GM21528 (cell line): ENCODE results near the gene FNBP1L.
"Not testable (repeated sequence)": the region's sequence is repeated elsewhere in the genome, so short reads cannot be mapped to it uniquely, and the experiment has no call there.

ENCODE experiments used
- ATAC-seq: cut with Tn5 transposase; IDR thresholded peaks from one replicate; pipeline ENCODE4 v1.9.1; 2021; ENCODE audit warnings: mild to moderate bottlenecking, moderate library complexity; ENCODE audit not compliant: unreplicated experiment, low FRiP score

FNBP1L gene

DNA sequence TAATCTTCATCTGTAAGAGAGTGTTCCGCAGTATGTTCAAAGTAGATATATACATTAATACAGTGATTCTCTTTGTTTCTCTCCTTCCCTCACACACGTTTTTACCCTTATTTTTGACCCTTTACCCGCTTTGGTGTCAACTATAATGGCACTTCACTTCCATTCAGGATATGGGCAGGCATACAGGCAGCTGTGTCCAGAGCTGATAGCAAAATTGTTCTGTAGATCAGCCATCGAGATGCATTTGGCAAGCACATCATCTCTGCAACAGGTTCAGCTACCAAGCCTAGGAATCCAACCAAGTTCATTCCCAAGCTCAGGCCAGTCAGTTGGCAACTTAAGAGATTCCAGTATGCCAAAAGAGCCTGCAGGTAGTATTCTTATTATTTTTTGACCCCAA, 74.8 kb downstream of the FNBP1L start:
- ATAC-seq: no peak

DNA sequence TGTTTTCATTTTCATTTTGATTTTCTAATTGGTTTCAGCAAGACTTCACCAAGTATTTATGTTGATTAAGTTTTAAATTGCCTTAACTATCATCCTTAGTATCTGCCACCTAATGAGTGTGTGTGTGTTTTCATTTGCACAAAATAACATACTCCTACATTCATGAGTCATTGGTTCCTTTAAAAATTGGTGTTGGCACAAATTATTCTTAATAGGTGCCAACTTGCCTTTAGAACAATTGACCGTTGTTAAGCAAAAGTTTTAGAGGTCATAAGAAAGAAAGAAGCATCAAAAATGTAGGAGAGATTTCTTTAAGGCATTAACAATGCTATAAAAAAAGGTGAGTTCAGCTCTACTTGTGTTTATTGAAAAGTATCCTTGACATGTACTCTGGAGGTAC, 77.5 kb downstream of the FNBP1L start:
- ATAC-seq: no peak

DNA sequence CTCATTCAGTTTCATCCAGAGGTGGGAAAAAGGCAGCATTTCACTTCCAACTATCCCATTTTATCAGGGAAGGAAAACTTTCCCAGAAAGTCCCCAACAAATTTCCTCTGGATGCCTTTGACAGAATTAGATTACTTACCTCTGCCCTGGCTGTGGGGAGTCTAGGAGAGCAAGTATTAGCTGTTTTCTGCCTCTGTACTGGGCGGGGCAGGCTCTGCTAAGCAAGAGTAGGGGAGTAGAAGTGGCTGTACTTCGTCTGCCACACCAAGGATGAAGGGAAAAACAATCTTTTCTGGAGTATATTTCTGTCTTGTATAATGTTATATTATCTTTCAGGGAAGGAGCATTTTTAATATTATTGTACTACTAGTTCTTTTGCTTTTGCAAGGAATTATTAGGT, 78.5 kb downstream of the FNBP1L start:
- no peak for ATAC-seq

DNA sequence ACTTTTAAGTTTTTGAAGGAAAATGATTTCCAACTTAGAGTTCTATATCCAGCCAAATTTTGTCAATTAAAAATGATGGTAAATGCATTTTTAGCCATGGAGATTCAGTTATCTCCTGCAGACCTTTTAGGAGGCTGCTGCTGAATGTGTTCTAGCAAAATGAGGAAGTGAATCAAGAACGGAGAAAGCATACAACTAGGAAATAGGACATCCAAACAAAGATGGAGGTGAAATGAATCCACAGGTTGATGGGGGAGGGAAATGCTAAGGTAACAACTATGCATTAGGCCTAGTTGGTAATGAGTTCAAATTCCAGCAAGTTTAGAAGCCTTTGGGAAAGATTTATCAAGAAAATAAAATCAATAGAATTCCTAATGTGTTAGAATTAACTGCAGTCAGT, 80.5 kb downstream of the FNBP1L start:
- no peak for ATAC-seq

DNA sequence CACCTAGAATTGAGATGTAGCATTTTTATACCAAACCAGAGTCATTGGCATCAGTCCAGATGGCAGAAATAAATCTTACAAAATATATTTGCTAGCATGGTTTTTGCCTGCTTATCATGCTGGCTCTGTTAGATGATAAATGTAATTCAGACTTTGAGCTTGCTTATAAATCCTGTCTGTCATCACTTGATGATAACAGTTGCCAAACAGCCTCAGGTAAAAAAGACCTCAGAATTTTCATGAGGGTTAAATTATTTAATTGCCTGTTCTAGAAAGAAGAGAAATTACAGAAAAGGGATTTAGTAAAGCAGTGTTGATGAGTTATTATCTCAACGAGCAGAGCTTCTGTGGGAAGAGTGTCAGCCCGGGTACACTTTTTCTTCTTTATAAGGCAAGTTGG, 83.3 kb downstream of the FNBP1L start:
- ATAC-seq: no peak

DNA sequence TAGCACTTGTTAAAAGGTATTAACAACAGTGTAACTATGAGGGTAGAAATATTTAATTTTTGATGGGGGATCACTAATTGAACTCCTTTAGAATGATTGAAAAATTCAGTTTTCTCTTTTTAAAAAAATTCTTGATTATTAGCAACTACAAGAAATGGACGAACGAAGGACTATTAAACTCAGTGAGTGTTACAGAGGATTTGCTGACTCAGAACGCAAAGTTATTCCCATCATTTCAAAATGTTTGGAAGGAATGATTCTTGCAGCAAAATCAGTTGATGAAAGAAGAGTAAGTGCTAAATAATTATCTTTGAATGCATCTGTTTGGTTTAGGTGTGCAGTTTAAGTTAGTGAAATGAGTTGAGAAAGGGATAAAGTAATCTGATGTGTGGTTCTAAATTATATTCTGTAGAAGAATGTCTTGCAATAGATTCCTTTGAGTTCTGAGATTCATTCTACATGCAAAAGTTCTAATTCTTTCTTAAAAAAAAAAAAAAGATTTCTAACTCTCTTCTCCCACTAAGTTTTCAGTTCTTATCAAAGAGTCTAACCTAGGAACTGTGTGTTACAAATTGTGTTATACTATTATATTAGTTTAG, 85.0 kb downstream of the FNBP1L start:
- ATAC-seq: no peak

DNA sequence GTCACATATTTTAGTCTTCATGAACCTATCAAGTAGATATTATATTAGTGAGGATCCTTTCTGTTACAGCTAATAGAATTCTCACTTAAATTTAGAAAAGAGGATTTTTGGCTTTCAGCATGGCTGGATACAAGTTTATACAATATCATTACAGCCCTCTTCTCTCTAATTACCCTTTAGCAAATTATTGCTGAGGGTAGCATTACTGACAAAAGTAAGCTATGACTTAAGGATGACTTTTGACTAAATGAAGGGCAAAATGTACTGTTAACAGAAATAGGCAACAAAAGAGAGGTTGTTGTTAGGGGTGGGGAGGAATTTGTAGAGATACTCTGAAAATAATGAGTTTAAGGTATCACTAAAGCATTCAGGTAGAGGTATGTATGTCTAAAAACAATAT, 85.8 kb downstream of the FNBP1L start:
- ATAC-seq: no peak

DNA sequence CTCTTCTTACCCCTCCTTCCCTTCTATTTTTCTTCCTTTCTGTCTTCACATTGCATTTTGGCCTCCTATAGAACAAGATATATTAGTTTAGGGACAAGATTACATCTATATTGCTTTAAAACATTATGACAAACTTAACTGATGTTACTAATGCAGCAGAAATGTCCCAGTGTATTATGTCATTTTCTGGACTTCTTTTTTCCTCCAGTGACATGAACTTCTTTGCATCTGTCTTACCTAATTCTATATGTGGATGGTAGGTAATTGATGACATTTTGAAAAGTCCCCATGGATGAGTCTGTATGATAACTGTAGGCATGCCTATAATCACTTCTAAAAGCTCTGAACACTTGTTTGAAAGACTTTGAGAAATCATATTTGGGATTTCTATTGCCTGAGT, 89.5 kb downstream of the FNBP1L start:
- no peak for ATAC-seq

DNA sequence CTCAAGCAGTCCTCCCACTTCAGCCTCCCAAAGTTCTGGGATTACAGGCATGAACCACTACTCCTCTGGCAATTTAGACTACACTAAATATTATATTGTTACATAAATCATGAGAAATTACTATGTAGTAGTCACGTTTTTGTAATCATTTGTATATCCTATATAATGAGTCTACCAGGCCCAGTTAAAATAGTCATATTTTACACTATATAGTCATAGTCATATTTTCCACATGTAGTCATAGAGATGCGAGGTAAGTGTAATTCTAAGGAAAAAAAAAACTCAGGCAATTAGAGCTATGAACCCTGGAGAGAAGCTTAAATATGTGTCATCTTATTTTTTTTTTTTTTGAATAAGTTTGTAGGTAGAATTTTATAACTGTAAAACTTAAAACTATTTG, 90.0 kb downstream of the FNBP1L start:
- no peak for ATAC-seq

DNA sequence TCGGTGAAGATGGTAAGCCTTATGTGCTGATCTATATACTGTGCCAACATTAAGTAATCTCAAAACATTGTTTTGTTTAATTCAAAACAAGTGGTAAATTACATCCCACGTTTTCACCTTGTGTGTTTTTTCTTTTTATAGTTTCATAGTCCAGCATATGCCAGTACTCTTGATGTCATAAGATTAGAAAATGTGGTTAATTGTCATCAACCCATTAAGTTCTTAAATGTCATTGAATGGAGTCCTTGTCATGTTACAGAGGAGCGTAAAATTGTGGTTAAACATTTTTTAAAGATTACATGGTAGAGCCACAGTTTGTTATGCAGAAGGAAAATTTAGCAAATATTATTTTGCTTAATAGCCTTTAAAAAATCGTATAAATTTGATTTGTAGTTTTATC, 93.1 kb downstream of the FNBP1L start:
- ATAC-seq: no peak

DNA sequence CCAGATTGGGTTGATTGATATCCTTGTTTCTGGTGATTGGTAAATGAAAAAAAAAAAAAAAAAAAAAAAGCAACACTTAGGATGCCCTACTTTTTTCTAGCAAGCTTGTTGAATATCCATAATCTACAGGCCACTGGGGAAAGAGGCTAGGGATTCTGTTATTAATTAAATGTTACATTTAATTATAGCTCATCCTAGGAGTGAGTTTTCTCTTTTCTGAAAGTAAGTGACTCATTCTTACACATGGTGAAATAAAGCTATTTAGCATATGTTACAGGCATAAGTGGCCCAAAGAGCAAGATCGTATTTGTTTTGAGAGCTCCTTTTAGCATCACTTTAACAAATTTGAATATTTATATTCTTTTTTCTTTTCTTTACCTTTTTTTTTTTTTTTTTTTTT, 94.5 kb downstream of the FNBP1L start:
- no peak for ATAC-seq

DNA sequence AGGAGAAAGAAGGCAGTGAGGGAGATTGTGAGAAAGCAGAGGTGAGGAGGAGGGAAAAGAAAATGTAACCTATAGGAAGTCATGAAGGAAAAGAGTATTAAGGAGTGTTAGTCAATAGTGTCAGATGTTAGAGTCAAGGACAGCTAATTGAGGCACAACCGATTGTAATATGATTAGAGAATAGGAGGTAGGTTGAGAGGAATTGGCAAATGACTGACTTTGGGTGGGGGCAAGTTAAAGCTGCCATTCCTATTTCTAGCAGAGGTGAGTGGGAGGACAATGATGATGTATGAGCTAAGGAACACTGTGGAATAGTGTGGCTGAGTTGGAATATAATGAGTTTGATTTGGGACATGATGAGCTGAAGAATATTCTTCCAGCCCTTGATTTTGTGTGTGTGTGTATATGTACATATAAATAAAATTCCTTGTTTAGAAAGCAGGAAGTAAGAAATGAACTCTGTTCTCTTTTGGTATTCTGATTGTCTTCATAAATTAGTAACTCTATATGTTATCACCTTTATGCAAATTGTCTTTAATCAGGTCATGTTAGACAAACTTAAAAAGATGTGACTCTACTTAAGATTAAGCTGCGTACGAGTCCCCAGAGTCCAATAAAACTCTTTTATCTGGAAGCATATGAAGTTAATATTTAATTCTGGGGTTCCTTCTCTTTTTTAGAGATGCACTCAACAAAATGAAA, 98.4 kb downstream of the FNBP1L start:
- ATAC-seq: no peak

DNA sequence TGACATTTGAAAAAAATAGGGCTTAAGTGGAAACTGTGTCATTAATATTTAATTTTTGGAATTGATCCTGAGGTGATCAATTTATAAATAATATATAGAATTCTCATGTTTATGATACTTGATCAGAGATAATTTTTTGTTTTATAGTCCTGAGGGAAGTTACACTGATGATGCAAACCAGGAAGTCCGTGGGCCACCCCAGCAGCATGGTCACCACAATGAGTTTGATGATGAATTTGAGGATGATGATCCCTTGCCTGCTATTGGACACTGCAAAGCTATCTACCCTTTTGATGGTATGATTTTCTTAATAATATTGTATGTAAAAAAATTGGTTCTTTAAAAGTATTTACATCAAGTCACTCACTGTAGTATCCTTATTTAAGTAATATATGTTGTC, 101.2 kb downstream of the FNBP1L start:
- ATAC-seq: no peak

DNA sequence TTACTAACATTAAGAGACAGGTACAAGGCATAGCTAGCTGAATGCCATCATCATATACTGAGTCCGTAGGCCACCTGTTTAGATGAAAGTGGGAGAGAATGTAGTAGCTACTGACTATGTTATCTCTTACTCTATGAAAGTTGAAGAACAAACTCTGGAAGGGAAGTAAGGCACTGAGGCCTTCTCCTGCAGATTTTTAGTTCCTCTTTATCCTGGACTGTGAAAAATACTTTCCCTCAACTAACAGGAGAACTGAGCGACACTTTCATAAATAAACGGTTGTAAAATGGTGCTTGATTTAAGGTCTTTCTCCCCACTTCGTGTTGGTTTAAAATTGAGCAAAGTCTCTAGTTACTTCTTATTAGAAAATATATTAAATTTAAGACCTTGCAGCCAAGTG, 101.9 kb downstream of the FNBP1L start:
- no peak for ATAC-seq

DNA sequence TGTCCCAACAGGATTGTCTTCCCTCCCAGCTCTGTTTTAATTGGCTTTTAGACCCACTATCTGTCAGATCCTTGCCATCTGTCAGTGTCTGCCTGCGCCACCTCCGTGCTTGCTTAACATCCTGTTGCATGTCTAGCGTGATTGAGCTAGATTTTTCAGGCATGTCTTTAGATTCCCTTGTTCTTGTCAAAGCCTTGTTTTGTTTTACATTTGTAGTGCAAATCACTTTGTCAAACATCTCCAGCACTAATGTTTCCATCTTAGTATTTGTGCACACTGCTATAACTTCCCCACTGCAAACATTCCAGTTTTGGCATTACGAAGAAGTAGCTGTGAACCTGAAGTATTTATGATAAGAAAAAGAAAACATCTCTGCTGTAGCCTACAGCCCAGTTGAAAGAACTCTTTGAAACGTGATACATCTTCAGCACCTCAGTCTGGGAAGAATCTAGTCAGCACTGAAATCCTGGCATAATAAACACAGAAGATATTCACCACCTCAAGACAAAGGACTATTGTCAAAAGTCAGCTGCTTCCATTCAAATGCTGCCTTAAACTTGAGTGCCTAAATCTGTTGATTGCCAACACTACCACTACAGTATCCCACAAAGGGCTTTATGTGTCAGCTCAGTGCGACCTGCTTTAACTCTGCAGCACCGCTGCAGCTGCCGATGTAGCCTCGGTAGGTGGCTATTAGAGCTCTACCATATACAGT, 105.0 kb downstream of the FNBP1L start:
- no peak for ATAC-seq

DNA sequence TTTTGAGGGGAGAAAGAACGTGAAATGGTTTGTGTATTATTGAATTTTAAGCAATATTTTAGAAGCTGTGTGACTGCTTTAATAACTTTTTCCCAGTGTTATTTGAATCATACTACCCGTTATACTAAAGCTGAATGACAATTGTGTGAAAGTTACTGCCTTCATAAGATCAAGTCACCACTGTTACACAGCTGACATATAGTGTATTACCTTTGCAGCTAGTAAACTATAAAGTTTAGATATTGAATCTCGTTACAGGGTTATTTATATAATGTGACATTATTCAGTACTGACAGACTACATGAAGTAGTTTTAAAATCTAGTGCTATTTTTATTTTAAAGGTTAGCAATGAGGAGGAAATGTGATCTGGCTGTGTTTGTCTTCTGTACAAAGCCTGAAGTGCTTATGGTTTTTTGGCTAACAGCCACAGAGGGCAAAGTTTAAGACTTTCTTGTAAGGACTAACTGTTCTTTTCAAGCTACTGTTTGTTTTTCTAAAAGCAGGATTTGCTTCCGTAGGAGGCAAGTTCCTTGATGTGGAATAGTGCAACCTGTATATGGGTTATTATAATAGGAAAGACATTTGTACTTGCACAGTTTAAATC, 106.1 kb downstream of the FNBP1L start:
- not testable (repeated sequence) for ATAC-seq

DNA sequence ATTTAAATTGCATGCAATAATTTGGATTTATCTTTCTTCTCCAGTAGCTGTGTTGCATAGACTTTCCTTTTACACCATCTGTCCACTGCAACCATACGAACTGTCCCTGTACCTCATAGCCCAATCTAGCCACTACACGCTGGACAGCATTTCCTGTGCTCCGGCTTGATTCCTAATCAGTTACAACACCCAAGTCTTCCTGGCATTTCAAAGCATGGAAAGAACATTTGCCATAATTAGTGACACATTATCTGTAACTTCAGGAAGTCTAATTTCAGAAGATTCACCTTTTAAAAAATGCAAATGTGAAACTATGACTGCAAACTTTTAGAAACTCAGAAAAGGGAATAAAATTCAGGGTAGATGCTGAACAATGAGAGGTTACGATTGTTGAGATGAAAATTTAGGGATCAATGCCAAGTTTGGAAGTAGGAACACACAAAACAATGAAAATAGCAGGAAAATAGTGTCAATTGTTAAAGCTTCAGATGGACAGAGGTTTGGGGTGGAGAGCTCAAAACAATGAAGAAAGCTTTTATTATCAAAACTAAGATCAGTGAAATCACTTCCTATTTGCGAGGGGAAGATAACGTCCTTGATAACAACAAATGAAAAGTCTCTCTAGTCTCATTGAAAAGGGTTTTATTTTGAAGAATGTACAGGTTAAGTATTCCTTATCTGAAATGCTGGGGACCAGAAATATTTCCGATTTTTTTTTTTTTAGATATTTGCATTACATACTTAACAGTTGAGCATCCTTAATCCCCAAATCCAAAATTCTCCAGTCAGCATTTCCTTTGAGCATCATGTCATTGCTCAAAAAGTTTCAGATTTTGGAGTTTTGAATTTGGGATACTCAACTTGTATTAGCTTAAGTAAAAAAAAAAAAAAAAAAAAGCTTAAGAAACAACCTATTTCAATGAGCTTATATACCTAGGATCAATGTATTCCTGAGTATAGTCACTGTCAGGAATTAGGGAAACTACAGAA, 107.3 kb downstream of the FNBP1L start:
- no peak for ATAC-seq

DNA sequence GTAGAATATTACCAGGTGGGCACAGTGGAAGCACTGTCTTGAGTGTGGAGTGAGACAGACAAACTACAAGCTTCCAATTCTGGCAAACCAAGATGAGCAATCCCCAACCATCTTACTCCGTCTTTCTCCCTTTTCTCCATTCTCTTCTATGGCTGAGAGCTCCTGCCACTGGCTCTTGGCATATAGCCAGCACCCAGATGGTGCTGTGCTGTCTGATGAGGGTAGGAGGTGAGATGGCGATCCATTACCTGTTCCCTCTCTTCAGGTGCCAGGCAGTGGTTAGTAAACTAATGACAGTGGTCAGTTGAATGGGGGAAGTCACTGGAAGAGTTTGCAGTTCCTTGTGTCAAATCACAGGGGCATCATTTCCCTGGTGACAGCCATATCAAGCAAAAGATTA, 108.4 kb downstream of the FNBP1L start:
- no peak for ATAC-seq

DNA sequence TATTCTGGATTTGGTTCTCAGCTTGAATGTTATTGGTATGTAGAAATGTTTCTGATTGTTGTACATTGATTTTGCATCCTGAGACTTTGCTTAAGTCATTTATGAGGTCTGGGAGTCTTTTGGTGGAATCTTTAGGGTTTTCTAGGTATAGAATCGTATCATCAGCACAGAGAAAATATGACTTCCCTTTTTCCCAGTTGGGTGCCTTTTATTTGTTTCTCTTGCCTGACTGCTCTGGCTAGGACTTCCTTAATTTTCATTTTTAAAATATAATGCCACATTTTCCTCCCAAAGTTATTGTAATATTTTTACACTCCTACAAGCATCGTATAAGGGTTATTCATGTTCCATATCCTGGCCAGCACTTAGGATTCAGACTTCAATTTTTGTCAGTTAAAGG, 111.1 kb downstream of the FNBP1L start:
- ATAC-seq: no peak

DNA sequence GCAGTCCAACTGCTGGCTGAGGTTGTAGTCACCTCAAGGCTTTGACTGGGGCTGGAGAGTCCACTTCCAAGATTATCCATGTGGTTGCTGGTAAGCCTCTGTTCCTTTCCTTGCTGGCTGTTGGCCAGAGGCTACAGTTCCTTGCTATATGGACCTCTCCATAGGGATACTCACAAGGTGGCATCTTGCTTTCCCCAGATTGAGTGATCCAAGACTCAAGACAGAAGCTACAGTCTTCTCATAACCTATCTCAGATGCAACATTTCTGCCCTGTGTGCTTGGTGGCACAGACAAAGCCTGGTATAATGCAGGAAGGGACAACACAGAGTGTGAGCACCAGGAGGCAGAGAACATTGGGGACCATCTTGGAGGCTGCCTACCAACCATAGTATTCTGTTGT, 111.8 kb downstream of the FNBP1L start:
- no peak for ATAC-seq
